Stimulated activated CD8-positive, alpha-beta memory T cell treated with anti-CD3 and anti-CD28 coated beads, Interleukin-7, amount 100 ng/mL, for 1 hour (primary cell): Measurements from ENCODE around the gene CCP110.

ENCODE experiments used
- DNase-seq, 2 donors: peaks; one replicate each; pipeline ENCODE4 v3.0.0-alpha.2; 2020; ENCODE audit warnings: low read depth in 2 of 2

CCP110 gene

GRCh38 chr16:19601083-19601976, 77.6 kb downstream of the CCP110 start:
- no peak for DNase-seq
